PC-9 (cell line): Measurements from ENCODE around the gene RMC1.

Experiments used
- CTCF ChIP-seq: fragments of 200-600 bp; sonication (generic); conservative IDR thresholded peaks from 2 replicates; pipeline ENCODE4 v1.6.1; 2017; ENCODE audit warnings: mixed run types, antibody characterized with exemption, mild to moderate bottlenecking, moderate library complexity
- EZH2 ChIP-seq: fragments of 200-600 bp; sonication (generic); IDR thresholded peaks from 2 replicates; pipeline ENCODE4 v1.8.0; 2017; ENCODE audit warnings: antibody characterized with exemption, low read depth

GRCh38 chr18:23545247-23545789, 42.0 kb downstream of the RMC1 start:
- TF ChIP-seq EZH2: no peak
- TF ChIP-seq CTCF: no peak
